ENCODE results near the gene MAP4K3.
"Not testable (repeated sequence)": the region's sequence is repeated elsewhere in the genome, so short reads cannot be mapped to it uniquely, and the experiment has no call there.

Gene MAP4K3

DNA sequence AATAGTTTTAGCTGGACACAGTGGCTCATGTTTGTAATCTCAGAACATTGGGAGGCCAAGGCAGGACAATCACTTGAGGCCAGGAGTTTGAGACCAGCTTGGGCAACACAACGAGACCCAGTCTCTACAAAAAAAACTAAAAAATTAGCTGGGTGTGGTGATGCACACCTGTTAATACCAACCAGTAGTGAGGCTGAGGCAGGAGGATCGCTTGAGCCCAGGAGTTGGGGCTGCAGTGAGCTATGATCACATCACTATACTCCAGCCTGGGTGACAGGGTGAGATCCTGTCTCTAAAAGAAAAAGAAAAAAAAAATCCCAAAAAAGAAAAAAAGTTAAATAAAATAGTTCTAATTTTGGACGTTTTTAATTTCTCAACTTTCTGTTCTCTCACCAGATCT is 68.7 kb downstream of the MAP4K3 start:
- DNase-seq: no peak

DNA sequence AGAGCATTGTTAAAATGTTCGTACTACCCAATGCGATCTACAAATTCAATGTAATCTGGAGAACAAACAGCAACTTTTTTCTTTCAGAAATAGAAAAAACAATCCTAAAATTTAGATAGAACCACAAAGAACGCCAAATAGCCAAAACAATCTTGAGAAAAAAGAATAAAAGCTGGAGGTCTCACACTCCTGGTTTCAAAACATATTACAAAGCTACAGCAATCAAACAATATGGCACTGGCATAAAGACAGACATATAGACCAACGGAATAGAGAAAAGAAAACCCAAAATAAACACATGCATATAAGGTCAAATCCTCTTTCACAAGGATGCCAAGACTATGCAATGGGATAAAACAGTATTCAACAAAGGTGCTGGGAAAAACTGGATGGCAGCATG is 74.5 kb downstream of the MAP4K3 start:
- DNase-seq: no peak

DNA sequence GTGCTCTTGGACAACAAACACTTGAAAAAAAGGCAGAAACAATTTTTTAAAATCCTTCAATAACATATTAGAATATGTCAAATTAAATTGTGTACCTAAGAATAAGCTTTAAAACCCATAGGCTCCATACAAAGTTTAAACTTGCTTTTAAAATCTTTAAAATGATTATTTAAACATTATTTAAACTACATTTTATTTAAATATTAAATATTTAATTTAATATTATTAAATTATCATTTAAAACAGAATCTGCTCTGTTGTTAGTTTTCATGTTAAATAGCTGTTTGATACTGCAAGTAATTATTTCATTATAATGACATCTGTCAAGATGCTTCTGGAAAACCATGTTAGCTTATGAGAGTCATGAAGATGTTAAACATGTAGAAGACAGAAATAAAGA is 75.6 kb downstream of the MAP4K3 start:
- no peak for DNase-seq

DNA sequence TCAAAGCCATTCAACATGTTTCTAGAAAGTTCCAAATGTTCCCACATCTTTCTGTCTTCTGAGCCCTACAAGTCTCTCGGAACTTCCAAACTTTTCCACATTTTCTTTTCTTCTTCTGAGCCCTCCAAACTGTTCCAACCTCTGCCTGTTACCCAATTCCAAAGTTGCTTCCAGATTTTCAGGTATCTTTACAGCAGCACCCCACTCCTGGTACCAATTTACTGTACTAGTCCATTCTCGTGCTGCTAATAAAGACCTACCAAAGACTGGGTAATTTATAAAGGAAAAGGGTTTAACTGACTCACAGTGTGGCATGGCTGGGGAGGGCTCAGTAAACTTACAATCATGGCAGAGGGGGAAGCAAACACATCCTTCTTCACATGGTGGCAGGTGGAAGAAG is 76.7 kb downstream of the MAP4K3 start:
- not testable (repeated sequence) for DNase-seq

DNA sequence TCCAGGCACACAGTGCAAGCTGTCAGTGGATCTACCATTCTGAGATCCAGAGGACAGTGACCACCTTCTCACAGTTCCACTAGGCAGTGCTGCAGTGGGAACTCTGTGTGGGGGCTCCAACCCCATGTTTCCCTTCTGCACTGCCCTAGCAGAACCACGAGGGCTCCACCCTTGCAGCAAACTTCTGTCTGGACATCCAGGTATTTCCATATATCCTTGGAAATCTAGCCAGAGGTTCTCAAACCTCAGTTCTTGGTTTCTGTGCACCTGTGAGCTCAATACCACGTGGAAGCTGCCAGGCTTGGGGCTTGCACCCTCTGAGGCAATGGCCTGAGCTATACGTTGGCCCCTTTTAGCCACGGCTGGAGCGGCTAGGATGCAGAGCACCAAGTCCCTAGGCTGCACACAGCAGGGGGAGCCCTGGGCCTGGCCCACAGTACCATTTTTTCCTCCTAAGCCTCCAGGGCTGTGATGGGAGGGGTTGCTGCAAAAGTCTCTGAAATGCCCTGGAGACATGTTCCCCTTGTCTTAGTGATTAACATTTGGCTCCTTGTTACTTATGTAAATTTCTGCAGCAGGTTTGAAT is 77.5 kb downstream of the MAP4K3 start:
- DNase-seq: no peak

DNA sequence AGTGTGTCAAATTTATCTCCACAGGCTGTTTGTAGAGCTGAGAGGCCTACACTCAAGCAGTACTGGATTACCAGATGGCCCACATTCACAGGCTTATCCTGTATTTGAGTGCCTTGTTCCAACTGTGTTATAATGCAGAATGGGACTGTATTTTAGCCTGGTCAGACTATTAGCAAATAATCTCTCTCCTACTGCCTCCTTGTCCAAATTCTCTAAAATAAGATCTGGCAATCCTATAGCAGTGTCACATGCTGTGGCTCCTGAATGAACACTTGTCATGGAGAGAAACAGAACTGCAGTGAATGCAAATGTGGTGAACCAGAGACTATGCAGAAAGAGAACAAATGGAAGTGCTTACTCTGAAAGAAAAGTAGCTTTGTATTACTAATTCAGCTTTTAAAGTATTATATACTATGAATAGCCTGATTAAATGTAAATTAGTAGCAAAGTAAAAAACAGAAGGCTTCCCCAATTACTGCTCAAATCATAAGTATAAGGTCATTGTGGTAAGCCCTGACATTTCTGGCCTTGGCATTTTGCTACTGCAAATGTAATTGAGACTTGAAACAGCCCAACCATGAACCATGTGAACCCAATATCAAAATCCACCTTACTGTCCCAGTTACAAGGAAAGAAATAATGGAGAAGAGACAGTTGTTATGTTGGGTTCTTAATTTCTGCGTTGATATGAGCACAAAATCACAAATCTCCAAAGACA is 80.0 kb downstream of the MAP4K3 start:
- DNase-seq: no peak

DNA sequence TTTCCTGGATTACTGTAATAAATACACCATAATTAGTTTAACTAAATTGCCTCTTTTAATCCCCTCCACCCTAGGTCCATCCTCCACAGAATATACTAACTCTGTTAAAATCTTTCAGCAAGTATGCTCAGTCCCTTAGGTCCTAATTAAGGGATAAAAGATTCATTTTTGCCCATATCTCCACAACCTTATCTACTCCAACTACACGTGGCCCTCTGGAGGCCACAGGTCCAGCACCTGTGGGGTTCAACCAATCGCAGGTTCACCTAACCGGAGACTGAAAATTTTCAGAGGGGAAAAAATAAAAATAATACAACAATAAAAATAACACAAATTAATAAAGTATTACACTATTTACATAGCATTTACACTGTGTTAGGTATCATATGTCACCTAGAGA is 86.4 kb downstream of the MAP4K3 start:
- DNase-seq: no peak

DNA sequence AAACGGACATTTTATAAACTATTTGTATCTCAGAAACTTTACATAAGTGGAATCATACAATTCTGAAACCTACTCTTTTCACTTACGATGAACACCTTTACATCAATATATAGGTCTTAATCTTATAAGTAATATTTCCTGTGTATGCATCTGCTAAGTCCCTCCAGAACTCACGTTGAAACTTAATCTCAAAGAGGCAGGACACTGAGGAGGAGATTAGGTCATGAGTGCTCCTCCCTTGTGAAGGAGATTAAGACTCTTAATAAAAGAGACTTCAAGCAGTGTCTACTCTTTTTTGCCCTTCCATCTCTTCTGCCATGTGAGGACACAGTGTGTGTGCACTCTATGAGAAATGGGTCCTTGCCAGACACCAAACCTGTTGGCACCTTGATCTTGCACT is 98.6 kb downstream of the MAP4K3 start:
- DNase-seq: no peak

DNA sequence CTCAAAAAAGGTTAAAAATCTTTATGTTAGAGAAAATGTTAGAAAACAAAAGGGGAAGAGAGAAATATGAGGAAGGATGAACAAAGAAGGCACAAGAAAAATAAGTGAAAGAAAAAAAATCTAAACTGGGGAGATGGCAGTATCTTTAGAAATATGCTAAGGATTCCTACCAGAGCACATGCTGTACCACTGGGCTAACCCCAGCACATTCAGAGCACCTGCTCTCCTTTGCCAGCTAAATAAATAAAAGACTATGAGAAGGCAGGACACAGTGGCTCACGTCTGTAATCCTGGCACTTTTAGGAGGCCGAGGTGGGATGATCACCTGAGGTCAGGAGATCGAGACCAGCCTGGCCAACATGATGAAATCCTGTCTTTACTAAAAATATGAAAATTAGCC is 101.2 kb downstream of the MAP4K3 start:
- no peak for DNase-seq

DNA sequence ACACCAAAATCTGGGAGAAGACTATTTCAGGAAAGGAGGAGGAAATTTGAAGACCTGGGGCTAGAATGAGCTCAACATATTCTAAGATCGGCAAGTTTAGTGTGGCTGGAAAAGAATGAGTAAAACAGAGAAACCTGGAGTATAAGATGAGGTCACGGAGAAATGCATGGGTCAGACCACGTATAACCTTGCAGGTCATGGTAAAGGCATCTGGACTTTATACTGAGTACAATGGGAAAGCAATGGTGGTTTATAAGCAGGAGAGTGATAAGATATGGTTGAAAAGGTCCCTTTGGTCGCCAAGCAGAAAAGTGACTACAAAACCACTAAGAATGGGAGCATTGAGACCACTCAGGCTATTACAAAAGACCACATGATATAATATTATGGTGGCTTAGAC is 102.1 kb downstream of the MAP4K3 start:
- DNase-seq: no peak

DNA sequence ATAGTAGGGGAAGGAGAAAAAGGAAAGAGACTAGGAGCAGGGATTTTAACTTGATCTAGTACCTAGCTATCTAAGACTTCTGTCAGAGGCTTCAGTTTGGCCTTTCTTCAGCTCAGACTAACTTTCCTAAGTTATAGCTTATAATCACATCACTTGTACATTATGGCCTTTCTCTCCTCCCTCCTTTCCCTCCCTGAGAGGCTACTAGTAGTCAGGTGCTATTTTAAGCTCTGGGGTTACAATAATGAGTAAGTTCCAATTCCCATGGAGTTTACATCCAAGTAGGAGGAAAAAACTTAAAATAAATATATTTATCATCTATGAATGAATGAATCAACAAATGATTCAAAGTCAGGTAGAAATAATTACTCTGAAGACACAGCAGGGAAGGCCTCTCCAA is 102.6 kb downstream of the MAP4K3 start:
- no peak for DNase-seq

DNA sequence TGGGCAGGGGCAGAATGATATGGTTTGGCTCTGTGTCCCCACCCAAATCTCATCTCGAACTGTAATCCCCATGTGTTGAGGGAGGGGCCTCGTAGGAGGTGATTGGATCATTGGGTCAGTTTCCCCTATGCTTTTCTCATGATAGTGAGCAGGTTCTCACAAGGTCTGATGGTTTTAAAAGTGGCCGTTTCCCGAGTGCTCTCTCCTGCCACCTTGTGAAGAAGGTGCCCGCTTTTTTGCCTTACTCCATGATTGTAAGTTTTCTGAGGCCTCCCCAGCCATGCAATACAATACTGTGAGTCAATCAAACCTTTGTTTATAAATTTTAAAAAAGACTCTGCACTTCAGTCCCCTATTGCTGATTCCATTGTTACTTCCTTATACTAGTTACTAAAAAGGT is 110.4 kb downstream of the MAP4K3 start:
- DNase-seq: no peak

DNA sequence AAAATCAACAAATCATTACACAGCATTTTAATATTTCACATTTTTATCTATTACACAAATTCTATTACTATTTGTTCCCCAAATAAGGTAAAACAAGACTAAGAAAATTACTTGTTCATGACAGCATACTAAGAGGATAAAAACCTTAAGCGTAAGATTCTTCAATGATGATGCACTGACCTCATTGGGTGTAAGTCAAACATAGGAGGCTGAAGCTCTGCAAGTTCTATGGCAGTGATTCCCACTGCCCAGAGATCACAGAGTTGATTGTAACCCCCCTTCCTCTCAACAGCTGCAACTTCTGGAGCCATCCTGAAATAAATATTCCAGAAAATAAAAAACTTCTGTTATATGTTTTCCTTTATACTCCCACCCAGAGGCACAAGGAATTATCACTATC is 111.1 kb downstream of the MAP4K3 start:
- no peak for DNase-seq

DNA sequence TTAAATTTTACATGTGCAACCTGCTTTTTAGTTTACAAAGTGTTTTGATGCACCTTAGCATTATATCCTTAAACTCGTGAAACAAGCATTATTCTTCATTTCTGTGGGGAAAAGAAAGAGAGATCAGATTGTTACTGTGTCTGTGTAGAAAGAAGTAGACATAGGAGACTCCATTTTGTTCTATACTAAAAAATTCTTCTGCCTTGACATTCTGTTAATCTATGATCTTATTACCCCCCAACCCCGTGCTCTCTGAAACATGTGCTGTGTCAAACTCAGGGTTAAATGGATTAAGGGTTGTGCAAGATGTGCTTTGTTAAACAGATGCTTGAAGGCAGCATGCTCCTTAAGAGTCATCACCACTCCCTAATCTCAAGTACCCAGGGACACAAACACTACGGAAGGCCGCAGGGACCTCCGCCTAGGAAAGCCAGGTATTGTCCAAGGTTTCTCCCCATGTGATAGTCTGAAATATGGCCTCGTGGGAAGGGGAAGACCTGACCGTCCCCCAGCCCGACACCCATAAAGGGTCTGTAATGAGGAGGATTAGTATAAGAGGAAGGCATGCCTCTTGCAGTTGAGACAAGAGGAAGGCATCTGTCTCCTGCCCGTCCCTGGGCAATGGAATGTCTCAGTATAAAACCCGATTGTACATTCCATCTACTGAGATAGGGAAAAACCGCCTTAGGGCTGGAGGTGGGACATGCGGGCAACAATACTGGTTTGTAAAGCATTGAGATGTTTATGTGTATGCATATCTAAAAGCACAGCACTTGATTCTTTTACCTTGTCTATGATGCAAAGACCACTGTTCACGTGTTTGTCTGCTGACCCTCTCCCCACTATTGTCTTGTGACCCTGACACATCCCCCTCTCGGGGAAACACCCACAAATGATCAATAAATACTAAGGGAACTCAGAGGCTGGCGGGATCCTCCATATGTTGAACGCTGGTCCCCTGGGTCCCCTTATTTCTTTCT is 115.7 kb downstream of the MAP4K3 start:
- DNase-seq: not testable (repeated sequence)

DNA sequence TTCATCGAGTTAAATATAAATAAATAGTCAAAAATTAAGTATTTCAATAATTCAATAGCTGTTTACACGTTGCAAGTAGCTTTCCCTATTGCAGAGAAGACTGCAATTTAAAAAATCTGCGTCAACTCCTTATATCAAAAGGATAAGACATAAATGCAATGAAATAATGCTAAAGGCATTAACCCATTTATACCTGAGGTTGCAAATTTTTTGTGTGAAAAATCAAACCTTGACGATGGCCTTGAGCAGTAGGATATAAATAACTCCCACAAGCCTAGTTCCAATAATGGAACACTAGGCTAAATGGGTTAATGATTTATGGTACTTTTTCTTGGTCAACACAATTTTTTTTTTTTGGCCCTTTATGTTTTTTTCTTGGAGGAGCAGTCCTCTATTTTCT is 116.9 kb downstream of the MAP4K3 start:
- no peak for DNase-seq

DNA sequence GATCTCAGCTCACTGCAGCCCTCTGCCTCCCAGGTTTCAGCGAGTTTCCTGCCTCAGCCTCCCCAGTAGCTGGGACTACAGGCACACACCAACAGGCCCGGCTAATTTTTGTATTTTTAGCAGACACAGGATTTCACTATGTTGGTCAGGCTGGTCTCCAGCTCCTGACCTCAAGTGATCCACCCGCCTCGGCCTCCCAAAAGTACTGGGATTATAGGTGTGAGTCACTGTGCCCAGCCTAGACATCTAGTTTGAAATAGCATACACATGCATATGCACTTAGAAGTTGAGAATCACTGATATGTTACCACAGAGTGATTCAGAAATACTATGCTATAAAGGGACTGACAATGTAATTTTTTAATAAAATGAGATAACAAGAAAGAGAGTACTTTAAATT is 123.5 kb downstream of the MAP4K3 start:
- no peak for DNase-seq

DNA sequence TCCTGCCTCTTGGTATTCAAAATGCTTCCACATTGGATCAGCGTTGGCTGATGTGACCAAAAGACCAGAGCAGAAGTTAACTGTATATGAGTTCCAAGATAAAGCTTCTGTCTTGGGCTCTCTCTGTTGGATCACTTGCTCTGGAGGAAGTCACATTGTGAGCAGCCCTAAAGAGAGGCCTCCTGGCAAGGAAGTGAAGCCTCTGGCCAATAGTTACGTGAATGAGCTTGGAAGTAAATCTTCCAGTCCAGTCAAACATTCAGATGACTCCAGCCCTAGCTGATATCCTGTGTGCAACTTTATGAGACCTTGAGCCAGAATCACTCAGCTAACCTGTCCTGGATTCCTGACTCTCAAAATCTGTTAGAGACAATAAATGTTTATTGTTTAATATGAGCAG is 125.6 kb downstream of the MAP4K3 start:
- DNase-seq: no peak

DNA sequence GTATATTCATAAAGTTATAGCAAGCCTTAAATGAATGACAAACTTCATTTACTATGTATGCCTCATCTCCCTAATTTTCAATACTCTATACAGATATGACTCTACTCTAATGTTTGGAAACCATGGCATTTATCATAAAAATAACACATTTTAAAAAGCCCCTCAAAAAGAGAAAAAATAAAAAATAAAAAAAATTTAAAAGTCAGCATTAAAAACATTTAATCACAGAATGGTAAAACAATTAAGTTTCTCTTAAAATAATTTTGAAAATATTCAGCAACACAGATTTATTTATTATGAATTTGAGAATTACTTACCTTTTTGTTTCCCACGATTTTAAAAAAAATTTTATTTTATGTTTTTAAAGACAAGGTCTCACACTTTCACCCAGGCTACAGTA is 128.3 kb downstream of the MAP4K3 start:
- no peak for DNase-seq

DNA sequence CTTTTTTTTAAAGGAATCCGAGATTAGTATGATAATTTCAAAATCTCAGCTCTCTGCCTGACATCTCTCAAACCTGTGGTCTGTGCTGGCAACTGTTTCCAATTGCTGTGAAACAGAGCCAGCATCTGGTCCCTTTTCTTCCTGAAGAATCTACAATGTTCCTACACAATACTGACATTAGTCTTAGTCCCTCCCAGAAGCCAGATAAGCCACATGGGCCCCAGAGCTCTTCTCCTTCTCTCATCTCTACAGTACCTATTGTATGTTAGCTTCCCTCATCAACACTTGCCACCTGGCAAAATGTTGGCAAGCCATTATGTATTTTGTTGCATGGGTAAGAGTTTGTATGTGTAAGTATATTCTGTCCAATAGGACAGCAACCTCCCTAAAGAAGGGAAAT is 130.5 kb downstream of the MAP4K3 start:
- DNase-seq: peak; percentile 1

DNA sequence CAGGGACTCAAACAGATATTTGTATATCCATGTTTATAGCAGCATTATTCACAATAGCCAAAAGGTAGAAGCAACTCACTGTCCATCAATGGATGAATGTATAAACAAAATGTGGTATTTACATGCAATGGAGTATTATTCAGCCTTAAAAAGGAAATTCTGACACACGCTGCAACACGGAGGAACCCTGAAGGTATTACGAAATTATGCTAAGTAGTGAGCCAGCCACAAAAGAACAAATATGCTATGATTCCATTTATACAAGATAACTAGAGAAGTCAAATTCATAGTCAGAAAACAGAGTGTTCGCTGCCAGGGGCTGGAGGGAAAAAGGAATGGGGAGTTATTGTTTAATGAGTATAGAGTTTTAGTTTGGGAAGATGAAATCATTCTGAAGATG is 132.4 kb downstream of the MAP4K3 start:
- DNase-seq: no peak

DNA sequence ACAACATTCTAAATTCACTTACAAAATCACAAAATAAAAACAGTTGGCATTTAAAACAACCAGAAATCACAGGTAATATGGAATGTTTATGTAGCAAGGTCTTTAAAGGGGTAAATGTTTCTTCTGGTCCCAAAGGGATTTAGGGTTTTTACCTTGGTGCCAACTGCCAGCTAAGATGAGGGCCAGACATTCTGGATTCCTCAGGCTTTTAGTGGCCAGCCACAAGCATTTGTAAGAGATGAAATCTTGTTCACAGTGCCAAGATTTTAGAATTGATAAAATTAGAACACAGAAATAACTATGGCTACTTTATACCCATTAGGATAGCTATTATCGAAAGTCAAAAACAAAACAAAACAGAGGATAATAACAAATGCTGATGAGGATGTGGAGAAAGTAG is 132.9 kb downstream of the MAP4K3 start:
- DNase-seq: no peak

DNA sequence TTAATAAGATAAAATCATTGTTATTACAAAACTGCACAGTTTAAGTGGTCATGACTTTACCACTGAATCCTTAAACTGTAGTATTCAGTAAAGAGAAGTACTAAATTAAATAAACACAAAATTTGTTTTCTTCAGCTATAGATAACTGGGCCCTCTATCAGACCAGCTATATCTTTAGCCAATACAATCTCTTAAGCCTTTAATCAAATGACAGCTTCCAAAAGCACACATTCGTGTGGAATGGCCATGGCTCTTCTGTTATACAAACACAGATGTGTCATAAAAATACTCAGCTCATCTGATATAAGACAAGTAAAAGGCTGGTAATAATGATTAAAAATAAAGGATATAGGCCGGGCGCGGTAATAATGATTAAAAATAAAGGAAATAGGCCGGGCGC is 135.7 kb downstream of the MAP4K3 start:
- DNase-seq: no peak

DNA sequence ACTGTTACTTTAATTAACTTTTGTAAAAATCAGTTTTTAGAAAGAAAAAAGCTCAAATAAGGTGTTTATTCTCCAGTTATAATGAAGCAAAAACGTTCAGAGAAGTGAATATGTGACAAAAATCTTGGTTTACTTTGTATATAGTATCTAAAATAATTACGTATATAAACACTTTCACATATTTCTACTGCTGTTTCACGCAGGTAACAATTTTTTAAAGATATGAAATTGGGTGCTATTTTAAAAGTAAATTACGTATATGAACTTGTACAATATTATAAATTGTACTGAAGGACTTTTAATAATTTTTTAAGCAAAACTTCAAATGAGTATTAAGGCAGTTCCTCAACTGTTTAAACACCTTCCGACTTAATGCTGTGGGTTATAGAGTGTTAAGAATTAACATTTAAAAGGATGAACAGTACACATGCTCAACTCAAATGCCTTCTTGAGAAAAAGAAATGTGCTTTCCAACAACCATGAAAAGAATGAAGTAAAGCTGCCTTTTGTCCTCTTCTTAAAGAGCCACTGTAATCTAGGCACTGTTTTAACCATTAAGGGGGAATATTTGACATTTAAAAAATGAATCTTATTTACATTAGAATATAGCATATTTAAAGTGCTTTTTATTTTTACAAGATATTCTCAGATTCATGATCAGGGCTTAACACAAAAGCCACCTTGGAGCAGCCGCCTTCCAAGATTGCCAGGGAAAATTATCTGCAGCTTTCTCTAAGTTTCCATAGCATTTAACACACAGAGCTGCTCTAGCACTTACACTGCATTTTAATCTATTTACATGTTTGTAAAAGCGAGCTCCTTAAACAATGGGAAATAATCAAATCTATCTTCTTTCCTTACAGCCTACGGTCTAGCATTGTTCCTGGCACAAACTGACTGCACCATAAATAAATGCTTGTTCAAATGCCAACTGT is 136.8 kb downstream of the MAP4K3 start:
- DNase-seq: no peak

Data from NCI-H1092 treated with DMSO at 0.1 percent for 48 hours (cell line).